Measurements from ENCODE around the gene UTP18. TPM values are rescaled to one million over a fixed set of nuclear protein-coding genes. Genes with fewer than 3 reads are reported as not detected.
A peak's percentile ranks its signal among the peaks of the same experiment; 100 is the strongest.
"Not testable (repeated sequence)": the region's sequence is repeated elsewhere in the genome, so short reads cannot be mapped to it uniquely, and the experiment has no call there.

Gene UTP18
- total and polyA plus RNA-seq, 8 donors = 3.6 to 38.9 (median 20.1) TPM

DNA sequence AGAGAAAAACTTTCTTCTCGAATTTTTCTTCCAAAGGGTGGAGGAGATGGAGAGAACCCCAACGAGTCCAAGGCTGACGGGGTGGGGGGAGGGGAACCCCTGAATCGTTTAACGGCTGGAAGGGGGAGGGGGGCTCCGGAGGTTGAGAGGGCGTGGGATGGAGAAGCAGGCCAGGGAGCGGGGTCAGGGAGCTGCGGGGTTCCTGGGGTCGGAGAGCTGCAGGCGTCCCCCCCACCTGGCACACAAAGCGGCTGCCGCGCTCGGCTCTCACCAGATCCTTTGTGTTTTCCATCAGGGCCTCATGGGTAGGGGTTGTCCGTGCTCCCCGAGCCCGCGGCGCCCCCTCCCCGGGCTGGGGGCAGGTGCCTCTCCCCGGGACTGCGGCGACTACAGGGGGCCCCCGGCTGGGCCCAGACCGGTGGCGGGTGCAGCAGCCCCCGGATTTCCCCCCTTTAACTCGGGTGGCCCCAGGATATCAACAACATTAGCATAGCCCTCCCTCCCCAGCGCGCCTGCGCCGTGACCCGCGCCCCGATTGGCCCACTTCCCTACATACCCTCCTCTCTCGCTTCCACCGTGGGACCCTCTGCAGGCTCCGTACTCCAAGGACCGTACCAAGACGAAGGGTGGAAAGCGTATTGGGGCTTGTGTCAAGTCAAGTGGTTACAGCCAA, 646 bp upstream of the UTP18 start, which contains the start of gene MBTD1:
Gene MBTD1, minus strand, starts transcription at position 486 of the 673 bp plus-strand sequence. CDS start 34,888 bp downstream, outside the sequence.
- WGBS, 5 donors = 0 to 2% (median 1%) methylated on average over 29 to 42 of the region's 42 CpGs
- Histone ChIP-seq H3K27me3 (no peaks in the 10 kb centered on the region), H3K27ac (peak within 1 kb of the TSS; percentile 96 to 99 (median 98)), H3K4me1 (peaks cover 29 to 76% (median 66%) of the 10 kb centered on the region in 4 donors), H3K9me3 (no peaks in the 10 kb centered on the region), H3K36me3 (peaks cover 4 to 26% (median 22%) of the 10 kb centered on the region in 4 donors), H3K4me3 (peak within 1 kb of the TSS; percentile 75 to 97 (median 86))
- TF ChIP-seq POLR2AphosphoS5 (IDR thresholded peaks at IDR 0.05) = peak; percentile 65 to 84 (median 79)
- no peak for TF ChIP-seq EP300 (IDR thresholded peaks at IDR 0.05)
- intact Hi-C loops (cut with DNase I; ENCODE audit: low total_unique reads) = no loop called here
- peak; percentile 94 to 99 for DNase-seq

DNA sequence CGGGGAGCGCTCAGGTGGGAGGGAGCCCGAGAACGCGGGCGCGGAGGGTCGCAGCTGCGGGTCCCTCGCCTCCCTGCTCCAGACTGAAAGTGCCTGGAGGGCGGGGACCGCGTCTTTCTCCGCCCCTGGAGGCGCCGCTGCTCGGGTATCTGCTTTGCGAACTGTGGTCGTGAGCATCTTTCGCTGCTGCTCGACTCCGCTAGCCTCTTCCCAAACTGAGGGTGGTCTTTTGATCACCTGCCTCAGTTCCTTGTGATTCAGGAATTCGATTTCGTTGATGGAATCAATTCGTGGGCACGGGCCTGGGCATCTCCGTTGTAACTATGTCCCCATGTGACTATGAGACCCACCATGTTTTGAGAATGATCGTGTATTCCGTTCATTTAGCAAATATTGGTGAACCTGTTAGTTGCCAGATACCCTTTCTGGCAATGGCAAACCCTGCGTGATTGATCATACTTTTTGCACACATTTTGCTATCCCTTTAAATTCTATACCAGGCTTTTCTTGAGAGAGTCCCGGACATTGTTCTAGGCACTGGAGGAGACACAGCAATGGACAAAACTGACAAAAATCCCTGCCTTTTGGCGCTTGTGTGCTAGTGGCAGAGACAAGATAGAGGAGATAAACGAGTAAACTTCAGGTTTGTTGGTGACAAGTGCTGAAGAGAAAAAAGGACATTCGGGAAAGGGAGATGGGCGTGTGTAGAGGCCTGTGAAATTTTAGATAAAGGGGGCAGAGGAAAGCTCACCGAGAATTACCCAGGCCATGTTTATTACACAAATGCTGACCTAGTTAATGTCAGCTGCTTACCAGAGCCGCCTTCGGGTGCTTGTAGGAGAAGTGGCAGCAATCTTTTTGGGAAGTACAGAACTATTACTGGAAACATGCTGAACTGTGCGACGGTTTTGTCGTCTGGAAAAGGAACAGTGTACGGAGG, 948 bp downstream of the UTP18 start:
- intact Hi-C loops (cut with DNase I; ENCODE audit: low total_unique reads) = no loop called here
- peak overlapping the region; percentile 75 to 97 (median 86) for H3K4me3 ChIP-seq
- H3K27ac ChIP-seq = peak overlapping the region; percentile 96 to 99 (median 98)
- H3K4me1 ChIP-seq = peaks cover 28 to 60% (median 51%) of the 10 kb centered on the region in 4 donors
- H3K27me3 ChIP-seq = no peaks in the 10 kb centered on the region
- H3K36me3 ChIP-seq = peaks cover 4 to 34% (median 30%) of the 10 kb centered on the region in 4 donors
- TF ChIP-seq POLR2A (IDR thresholded peaks at IDR 0.05) = no peak
- TF ChIP-seq POLR2AphosphoS5 (IDR thresholded peaks at IDR 0.05) = no peak
- TF ChIP-seq, protein P1, sequence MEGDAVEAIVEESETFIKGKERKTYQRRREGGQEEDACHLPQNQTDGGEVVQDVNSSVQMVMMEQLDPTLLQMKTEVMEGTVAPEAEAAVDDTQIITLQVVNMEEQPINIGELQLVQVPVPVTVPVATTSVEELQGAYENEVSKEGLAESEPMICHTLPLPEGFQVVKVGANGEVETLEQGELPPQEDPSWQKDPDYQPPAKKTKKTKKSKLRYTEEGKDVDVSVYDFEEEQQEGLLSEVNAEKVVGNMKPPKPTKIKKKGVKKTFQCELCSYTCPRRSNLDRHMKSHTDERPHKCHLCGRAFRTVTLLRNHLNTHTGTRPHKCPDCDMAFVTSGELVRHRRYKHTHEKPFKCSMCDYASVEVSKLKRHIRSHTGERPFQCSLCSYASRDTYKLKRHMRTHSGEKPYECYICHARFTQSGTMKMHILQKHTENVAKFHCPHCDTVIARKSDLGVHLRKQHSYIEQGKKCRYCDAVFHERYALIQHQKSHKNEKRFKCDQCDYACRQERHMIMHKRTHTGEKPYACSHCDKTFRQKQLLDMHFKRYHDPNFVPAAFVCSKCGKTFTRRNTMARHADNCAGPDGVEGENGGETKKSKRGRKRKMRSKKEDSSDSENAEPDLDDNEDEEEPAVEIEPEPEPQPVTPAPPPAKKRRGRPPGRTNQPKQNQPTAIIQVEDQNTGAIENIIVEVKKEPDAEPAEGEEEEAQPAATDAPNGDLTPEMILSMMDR (IDR thresholded peaks at IDR 0.05) = no peak
- TF ChIP-seq EP300 (IDR thresholded peaks at IDR 0.05) = no peak
- peak in 1 of 2 donors; percentile 34 for DNase-seq
- 6 to 8% (median 6%) methylated on average over 28 to 42 of the region's 42 CpGs for WGBS, 5 donors
- H3K9me3 ChIP-seq = no peaks in the 10 kb centered on the region

DNA sequence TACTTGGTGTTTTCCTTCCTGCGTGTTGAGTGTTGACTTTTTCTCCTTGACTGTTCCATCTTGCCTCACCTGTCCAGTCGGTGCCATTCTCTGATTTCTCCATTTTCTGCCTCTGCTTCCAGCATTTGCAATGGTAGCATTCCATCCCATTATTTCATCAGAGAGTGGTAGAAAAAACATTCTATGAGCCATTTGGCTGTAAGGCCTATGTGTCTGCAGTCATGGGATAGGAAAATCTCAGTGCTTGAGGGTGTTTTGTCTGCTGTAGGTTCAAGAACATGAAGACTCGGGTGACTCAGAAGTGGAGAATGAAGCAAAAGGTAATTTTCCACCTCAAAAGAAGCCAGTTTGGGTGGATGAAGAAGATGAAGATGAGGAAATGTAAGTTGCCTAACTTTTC, 2.7 kb downstream of the UTP18 start:
- Histone ChIP-seq H3K27ac (no peak overlapping the region), H3K4me3 (no peak overlapping the region), H3K36me3 (peaks cover 14 to 51% (median 47%) of the 10 kb centered on the region in 4 donors), H3K27me3 (no peaks in the 10 kb centered on the region), H3K4me1 (peaks cover 16 to 43% (median 34%) of the 10 kb centered on the region in 4 donors), H3K9me3 (no peaks in the 10 kb centered on the region)
- WGBS, 5 donors = 89 to 93% (median 91%) methylated on average over 3 of the region's 3 CpGs
- intact Hi-C loops (cut with DNase I; ENCODE audit: low total_unique reads) = no loop called here
- no peak for DNase-seq
- TF ChIP-seq, protein P1 (IDR thresholded peaks at IDR 0.05) = no peak

DNA sequence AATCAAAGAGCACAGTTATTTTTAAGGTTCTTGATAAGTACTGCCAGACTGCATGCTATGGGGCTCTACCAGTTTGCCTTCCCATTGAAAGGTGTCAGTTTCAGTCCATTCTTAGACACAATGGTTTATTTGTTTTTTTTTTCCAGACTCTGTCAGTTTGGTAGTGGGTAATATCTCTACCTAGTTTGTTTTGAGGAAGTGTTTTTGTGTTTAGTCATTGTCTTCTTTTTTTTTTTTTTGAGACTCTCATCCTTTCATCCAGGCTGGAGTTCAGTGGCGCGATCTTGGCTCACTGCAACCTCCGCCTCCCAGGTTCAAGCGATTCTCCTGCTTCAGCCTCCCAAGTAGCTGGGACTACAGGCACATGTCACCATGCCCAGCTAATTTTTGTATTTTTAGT, 4.1 kb downstream of the UTP18 start:
- H3K36me3 ChIP-seq = peaks cover 22 to 66% (median 62%) of the 10 kb centered on the region in 4 donors
- peaks cover 8 to 29% (median 20%) of the 10 kb centered on the region in 4 donors for H3K4me1 ChIP-seq
- H3K9me3 ChIP-seq; H3K27me3 ChIP-seq; intact Hi-C loops (cut with DNase I; ENCODE audit: low total_unique reads); H3K27ac ChIP-seq; H3K4me3 ChIP-seq; DNase-seq: not testable (repeated sequence)
- 73 to 90% (median 83%) methylated on average over 4 of the region's 4 CpGs for WGBS, 5 donors

DNA sequence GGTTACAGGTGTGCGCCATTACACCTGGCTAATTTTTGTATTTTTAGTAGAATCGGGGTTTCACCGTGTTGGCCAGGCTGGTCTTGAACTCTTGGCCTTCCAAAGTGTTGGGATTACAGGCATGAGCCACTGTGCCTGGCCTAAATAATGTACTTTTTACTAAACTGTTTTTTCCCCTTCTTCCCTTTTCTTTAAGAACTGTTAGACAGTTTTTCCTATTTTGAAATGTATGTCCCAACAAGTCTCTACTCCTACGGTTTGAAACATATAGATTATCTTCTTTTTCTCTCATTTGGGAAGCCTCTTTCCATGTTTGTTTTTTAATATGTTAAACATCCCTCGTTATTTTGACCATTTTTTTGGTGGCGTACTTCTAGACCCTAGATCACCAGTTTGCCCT, 9.6 kb downstream of the UTP18 start:
- no peak overlapping the region for H3K4me3 ChIP-seq
- WGBS, 5 donors = 91 to 97% (median 93%) methylated on average over 6 of the region's 6 CpGs
- TF ChIP-seq POLR2A (IDR thresholded peaks at IDR 0.05) (no peak), EP300 (IDR thresholded peaks at IDR 0.05) (no peak), POLR2AphosphoS5 (IDR thresholded peaks at IDR 0.05) (no peak)
- TF ChIP-seq, protein P1 (IDR thresholded peaks at IDR 0.05) = no peak
- no peaks in the 10 kb centered on the region for H3K9me3 ChIP-seq
- intact Hi-C loops (cut with DNase I; ENCODE audit: low total_unique reads) = no loop called here
- no peak overlapping the region for H3K27ac ChIP-seq
- no peaks in the 10 kb centered on the region for H3K27me3 ChIP-seq
- no peak for DNase-seq
- H3K4me1 ChIP-seq = peaks cover 0 to 12% (median 6%) of the 10 kb centered on the region in 4 donors
- H3K36me3 ChIP-seq = peaks cover 18 to 100% (median 93%) of the 10 kb centered on the region in 4 donors

All from stomach (tissue), 9 donors.